Amniotic epithelial cell (primary cell): Measurements from ENCODE around the gene PVALB.

Experiments used
- DNase-seq: peaks from one replicate; pipeline ENCODE4 v3.0.0-alpha.2; 2010; ENCODE audit warnings: low read depth

PVALB gene, protein sequence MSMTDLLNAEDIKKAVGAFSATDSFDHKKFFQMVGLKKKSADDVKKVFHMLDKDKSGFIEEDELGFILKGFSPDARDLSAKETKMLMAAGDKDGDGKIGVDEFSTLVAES

DNA sequence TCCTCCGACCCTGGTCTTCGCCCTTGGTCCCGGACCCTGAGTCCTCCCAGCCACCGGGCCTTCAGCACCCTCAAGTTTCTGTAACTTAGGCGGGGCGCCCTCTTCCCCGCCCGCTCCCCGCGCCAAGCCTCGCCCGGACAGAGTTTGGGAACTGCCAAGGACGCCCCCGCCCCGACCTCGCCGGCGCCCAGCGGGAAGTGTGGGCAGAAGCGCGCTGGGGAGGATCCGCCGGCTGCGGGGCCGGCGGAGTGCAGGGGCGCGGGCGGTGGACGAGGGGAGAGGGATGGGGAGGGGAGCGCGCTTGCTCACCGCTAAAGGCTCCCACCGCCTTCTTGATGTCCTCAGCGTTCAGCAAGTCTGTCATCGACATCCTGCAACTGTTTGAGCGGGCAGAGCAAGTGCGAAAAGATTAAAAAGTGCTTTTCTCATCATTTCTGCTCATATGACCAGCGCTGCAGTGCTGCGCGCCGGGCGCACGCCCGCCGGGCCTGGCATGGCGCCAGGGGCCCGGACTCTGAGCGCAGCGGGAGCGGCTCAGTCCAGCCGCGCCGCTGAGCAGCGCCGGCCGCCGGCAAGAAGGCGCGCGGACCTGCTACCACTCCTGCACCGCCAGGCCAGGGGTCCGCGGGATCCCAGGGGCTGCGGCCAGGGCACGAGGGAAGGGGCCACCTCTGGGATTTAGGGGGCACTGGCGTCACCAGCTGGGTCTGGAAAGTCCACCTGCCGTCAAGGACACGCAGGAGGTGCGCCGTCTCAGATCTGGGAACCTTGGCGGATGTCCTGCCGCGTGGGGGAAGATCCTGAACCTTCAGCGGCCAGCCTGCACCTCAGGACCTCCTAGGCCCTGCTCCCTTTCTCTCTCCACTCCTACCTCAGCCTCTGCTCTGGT lies at the start of gene PVALB:
TSS of gene PVALB (minus strand) at position 400 of the 889 bp plus-strand sequence. CDS start at position 370, 30 bp downstream.
- DNase-seq: peak; percentile 9

DNA sequence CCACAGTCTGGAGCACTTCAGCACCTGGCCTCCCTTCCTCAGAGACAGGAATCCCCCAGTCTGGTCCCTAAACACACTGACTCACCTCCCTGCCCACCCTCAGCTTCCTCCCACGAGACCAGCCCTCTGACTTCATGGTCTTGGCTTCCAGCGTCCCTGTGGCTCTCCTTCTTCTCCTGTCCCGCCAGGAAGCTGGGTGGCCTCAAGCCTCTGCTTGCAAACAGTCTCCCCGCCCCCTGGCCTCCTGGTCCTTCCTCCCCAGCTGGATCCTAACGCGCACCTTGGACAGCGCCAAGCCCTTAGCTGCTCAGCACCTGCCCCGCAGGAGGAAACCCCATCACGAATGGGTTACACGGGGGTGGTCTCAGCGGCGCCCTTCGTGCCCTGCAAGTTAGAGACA lies 48.5 kb upstream of the PVALB start:
- DNase-seq: peak; percentile 10

DNA sequence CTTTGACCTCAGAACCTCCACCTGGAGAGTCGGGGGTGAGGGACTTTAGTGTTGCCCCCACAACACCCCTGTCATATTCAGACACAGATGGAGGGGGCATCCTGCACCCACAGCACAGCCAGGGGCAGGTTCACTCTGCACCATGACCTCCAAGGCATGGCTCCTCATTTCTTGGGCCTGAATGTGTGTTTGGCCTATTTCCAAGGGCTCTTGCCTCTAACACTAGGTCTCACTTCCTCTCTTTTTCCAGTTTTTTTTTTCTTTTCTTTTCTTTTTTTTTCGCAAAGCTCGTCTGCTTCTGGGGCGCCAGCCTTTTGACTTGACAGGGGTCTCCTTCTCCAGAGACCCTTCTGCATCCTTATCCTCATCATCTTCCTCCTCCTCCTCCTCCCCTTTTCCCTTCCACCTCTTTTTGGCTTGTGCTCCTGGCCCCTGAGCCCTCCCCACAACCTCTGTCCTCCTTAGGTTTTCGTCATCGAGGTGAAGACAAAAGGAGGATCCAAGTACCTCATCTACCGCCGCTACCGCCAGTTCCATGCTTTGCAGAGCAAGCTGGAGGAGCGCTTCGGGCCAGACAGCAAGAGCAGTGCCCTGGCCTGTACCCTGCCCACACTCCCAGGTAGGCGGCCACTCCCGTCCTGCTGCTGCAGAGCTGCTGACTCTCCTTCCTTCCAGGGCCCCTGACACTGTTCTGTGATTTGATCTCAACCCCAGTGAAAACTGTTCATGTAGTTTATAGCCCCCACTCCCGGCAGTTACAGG lies 47.8 kb upstream of the PVALB start:
- DNase-seq: no peak

DNA sequence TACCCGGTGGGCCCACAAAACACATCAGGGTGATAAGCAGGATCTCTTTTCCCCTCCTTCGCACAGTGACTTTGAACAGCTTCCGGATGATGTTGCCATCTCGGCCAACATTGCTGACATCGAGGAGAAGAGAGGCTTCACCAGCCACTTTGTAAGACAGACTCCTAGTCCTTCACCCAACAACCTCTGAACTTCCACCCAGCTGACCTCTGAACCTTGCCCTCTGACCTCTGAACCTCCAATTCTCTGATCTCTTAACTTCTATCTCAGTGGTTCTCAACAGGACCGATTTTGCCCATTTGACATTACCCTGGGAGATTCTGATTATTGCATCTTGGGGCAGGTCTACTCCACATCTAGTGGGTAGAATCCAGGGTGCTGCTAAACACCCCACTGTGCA lies 47.1 kb upstream of the PVALB start:
- DNase-seq: no peak

DNA sequence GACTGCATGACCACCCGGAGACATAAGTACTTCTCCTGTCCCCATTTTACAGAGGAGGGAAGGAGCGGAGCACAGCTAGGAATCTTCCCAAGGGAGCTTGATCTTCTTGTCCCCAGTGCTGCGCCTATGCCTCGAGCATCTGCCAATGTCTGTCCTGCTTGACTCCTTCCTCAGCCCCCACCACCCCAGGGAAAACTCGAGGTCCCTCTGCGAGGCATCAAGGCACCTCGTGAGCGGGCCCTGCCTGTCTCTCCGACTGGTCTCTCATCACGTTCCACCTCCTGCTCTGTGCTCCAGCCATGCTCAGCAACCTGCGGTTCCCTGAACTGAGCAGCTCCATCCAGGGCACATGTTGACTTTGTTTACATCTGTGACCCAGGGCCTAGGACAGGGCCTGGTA lies 46.4 kb upstream of the PVALB start:
- DNase-seq: no peak

DNA sequence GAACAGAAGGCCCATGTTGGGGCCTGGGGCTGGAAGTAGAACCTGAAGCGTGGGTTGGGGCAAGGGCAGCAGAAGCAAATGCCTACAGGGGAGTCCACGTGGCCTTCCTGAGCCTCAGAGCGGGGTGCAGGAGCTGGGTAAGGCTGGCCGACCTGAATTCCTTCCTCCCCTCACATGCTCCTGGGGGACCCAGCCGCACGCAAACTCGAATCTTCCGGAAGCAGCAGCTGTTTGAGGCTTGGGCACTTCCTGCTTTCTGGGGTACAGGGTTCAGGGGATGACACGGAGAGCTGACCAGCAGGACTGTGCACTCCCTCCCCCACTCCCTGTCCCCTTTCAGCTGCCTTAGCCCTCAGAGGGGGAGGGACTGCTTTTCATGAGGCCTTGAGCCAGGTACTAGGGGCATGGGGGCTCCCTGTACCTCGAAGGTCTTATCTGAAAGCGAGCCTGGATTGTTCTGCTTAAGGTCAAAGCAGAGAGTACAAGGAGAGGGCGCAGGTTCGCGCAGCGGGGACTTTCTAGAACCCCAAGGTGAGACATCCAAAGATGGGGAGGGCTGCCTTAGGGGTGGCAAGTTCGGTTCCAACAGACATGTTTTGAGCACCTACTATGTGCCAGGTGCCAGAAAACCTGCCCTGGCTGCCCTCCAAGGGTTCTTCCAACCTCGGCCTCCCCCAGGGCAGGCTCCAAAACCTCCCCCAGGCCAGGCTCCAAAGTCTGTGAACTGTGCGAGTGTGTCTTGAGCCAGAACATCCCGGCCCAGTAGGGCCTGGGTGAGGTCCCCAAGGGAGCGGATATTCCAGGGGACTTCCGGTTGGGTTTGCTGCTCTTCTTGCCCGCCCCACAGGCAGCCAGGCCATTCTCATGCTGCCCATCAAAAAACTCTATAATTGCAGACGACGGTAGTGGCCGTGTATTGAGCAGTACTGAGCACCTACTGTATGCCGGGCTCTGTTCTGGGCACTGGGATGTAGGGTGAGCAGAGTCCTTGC lies 45.7 kb upstream of the PVALB start:
- no peak for DNase-seq

DNA sequence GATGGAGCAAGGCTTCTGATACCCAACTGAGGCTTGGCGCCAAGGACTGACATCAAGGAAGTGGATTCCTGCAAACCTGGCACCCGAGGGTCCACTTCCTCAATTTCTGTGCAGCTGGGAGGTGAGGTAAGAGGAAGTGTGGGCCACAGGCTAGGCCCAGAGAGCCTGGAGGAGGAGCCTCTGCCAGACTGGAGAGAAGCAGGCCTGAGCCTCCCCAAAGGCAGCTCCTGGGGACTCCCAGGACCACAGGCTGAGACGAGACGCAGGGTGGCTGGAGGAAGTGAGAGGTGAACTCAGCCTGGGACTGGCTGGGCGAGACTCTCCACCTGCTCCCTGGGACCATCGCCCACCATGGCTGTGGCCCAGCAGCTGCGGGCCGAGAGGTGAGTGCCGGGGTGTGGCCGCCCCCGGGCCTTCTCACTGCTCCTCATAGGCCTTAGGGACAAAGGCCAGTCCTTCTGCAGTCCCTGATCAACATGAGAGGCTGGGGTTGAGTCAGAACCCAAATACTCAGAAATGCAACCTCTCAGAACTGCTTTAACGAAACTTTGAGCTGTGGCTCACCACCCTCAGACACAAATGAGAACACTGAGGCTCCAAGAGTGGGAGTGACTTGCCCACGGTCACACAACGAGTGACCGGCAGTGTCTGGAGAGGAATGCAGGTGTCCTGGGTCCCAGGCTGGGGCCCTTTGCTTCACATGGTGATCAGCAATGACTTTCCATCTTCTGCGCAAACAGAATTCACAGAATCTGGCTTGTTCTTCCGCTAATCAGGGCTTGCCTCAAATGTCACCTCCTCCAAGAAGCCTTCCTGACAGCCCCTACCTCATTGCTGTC lies 44.2 kb upstream of the PVALB start, which contains the start of gene NCF4:
TSS of gene NCF4 (plus strand) at position 186 of the 839 bp plus-strand sequence. CDS start at position 352, 166 bp downstream.
- DNase-seq: no peak

DNA sequence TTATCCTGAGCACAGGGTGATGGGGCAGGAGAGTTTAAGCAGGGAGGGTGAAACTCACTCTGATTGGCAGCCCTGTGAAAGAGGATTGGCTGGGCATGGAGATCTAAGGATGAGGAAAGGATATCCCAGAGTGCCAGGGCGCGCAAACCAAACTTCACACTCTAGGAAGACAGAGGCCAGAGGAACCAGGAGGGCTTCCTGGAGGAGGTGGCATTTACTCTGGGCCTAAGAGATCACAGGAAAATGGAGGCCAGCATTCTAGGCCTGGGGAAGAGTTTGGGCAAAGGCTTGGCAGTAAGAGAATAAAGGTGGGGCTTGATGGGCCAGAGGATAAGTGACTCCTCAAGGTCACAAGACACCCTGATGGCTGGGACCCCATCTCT lies 43.6 kb upstream of the PVALB start:
- DNase-seq: no peak

DNA sequence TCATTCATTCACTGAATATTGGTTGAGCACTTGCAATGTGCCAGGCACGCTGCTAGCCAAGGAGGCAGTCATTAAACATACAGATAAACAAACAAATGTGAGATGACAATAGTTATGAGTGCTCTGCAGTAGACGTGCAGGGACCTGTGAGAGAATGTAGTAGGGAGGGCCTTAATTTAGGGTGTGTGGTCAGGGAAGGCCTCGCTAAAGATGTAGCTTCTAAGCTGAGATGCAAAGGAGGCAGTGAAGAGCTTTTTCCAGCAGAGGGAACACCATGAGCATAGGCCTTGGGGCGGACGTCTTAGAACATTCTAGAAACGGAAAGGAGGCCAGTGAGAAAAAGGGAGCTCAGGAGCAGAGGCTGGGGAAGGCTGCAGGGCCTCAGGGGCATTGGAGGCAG lies 43.2 kb upstream of the PVALB start:
- no peak for DNase-seq

DNA sequence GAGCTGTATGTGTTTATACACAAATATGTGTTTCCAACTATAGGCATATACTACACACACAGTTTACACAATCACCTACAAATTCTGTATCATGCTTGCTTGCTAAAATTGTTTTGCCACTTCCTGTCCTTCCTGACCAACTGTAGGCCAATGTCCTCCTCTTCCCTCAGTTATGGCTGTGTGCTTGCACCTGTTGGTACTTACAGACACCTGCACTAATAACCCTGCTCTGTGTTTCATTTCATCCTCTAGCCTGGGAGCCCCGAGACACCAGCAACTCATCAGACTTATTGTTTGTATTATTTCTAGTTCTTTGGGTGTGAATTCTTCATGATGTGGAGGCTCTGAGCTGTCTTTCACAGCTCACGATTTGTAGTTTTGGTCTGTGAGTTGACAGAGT lies 42.1 kb upstream of the PVALB start:
- DNase-seq: no peak

DNA sequence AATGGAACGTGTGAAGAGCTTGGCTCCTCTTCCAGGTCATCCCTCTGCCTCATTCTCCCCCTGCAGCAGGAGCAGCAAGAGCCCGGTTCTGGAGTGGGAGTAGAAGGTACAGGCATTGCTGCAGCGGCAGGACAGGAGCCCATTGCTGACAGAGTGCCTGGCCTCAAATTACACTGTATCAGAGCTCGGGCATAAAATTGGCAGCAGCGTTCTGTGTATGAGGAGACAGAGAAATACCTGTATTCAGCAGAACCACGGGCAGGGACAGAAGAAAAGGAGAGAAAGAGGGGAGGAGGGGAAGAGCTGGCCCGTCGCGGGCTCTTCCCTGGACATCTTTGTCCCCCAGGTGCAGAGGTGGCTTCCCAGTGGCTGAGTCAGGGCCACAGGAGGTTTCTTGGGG lies 41.3 kb upstream of the PVALB start:
- no peak for DNase-seq

DNA sequence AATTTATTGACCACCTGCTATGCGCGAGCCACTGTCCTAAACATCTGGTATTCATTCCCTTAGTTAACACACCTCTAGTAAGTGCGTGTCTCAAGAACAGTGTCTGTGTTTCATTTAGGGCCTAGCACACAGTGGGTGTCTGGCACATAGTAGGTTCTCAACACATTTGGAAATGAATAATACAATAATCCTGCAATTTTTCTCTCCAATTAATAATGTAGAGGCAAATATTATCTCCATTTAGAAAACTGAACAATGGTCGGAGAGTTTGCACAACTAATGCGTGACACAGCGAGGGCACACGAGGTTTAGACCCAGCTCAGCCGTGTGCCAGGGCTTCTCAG lies 39.9 kb upstream of the PVALB start:
- no peak for DNase-seq

DNA sequence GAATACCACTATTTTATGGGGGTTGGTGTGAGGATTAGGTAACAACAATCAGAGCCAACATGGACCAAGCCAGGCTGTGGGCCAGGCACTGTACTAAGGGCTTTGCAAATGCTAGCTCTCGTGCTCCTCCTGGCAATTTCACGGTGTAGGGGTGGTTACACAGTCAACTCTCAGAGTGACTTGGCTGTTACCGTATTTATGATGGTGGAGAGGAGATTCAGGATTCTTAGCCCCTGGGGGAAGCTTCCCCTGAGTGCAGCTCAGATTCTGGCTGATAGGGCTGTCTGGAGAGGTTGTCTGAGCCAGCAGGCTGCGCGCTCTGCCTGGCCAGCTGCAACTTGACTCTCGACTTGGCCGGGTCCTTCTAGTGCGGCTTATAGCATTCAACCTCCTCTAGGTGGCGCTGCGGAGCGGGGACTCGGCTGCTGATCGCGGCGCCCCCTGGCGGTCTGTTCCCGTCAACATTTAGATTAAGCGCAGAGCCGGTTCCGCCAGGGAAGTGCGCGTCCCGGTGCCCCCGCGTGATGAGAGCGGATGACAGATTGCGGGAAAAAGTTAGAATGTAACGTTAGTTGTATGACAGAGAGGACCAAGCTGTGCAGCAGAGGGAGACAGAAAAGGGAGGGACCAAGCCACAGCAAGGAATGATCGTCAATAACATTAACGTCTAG lies 39.4 kb upstream of the PVALB start:
- peak; percentile 66 for DNase-seq

DNA sequence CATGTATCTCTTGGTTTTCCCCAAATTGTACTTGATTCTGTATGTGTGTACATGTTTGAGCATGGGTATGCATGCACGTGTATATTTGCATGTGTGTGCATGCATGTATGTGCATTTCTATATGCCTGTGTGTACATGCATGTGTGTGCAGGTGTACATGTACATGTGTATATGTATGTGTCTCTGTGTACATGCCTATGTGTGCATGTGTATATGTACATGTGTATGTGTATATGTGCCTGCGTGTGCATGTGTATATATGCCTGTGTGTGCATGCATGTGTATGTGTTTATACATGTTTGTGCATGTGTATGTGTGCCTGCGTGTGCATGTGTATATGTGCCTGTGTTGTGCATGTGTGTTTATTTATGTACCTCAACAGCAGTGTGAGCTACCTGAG lies 38.6 kb upstream of the PVALB start:
- DNase-seq: no peak

DNA sequence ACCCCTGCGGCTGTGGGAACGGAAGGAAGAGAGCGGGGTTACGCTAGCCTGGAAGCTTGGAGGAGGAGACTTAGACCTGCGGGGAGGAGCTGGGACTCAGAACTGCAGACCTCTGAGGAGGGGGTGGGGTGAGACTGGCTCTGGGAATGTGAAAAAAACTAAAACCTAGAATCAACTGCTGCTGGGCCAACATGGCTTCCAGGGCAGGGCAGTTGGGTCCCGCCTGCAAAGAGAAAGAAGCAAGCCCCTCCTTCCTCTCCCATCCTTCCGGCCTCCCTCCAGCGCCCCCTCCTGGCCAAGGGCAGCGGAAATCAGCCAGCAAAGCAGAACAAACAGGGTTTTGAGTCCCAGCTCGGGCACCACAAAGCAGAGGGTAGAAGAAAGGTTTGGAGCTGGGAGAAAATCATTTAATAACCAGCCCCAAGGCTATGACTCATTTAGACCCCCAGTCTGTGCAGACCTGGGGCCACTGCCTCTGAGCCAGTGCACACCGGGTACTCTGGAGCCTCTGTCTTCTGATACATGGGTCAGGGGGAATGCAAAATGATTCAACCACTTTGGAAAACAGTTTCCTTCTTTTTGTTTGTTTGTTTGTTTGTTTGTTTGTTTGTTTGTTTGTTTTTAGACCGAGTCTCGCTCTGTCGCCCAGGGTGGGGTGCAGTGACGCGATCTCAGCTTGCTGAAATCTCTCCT lies 36.7 kb upstream of the PVALB start:
- peak; percentile 41 for DNase-seq

DNA sequence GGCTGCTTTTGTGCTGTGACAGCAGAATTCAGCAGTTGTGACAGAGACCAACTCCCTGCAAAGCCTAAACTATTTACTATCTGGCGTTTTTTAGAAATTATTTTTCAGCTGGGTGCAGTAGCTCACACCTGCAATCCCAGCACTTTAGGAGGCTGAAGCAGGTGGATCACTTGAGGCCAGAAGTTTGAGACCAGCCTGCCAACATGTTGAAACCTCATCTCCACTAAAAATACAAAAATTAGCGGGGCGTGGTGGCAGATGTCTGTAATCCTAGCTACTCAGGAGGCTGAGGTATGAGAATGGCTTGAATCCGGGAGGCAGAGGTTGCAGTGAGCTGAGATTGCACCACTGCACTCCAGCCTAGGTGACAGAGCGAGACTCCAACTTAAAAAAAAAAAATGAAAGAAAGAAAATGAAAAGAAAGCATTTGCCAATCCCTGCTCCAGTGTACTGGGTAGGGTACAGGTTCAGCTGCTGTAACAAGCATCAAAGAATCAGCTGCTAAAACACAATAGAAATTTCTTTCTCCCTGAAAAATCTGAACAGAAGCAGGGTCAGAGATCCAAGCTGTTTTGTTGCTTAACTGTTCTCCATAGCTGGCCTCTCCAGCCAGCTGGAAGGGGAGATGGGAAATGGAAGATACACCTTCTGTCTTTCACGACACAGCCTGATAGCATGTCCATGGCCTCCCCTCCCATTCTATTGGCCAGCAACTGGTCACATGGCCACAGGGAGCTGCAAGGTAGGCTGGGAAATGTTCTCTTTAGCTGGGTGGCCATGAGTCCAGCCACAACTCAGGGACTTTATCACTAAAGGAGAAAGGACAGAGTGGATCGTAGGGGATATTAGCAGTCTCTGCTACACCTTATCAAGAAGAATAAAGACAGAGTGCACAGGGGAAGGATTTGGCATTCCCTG lies 35.5 kb upstream of the PVALB start:
- DNase-seq: no peak

DNA sequence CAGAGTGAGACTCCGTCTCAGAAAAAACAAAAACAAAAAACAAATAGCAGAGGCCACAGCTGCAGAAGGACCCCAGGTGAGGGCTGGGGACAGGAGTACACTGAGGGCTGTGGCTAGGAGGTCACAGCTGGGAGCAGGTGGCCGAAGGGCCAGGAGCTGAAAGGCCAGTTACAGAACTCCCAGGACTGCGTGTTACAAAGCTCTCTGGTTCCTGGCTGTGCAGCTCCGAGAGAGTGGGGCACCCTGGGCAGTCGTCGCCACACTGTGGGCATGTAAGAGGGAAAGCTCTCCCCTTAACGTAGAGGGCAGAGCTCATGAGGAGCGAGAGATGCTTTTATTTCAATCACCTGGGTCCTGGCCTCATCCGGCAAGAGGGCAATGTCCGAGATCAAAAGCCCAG lies 33.8 kb upstream of the PVALB start:
- DNase-seq: no peak

DNA sequence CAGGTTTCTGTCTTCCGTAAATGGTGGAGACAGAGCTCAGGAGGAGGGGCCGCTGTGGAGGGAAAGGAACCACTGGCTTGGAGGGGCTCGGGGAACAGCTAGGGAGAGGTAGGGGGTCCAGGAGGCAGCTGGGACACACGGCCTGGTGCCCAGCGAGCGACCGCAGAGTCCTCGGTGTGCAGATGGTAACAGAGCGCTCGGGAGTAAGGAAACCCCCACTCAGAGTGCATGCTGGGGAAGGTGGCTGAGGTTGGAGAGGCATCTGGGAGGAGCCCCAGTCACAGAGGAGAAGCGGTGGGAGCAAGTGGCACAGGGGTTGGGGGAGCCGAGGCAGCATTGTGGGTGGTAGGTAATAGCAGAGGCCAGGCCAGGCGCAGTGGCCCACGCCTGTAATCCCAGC lies 33.2 kb upstream of the PVALB start:
- DNase-seq: no peak

DNA sequence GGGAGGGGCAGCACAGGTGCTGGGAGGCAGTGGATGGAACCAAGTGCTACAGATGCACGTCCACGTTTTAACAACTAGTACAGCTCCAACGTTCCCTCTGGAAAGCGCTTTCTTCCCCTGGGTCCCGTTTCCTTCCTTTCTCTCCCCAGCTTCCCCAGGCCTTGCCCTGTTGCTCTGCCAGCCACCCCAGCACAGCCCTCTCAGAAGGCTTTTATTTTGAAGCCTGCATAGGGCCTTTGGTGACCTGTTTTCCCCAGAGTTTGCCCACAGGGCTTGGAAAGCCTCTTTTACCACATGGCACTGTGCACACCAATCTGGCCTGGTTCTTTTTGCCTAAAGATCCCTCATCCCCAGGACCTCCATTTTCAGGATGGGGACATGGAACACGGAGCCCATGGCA lies 30.1 kb upstream of the PVALB start:
- DNase-seq: no peak
